HepG2 (cell line): ENCODE results near the gene C16orf78. TPM values are rescaled to one million over a fixed set of nuclear protein-coding genes. Genes with fewer than 3 reads are reported as not detected.

Experiments
- ATAC-seq: fragments of 200-7000 bp; cut with Tn5 transposase; 3 replicates; pipeline ENCODE4 v1.9.1; 2020; ENCODE audit warnings: mild to moderate bottlenecking, moderate library complexity
- BruUV-seq: library from RNA; stranded (reverse); fragments of 400-500 nt; replicated peaks from 2 replicates; lab custom pipeline; 2021; lab: Mats Ljungman, UMichigan
- CTCF ChIA-PET: fragments of 300-600 bp; formaldehyde crosslinking; extraction: SDS; loops from one replicate; lab custom pipeline; 2021; ENCODE audit warnings: low total read pairs, inconsistent platforms, low intra/inter-chr PET ratio; lab: Yijun Ruan, JAX
- POLR2A ChIA-PET: fragments of 350-600 bp; sonication (Branson Sonifier 250); formaldehyde crosslinking; loops from one replicate; lab custom pipeline; 2020; ENCODE audit warnings: antibody characterized with exemption, inconsistent platforms; lab: Yijun Ruan, JAX
- DNase-seq: peaks from one replicate; pipeline ENCODE4 v3.0.0-alpha.2; 2015; ENCODE audit warnings: low spot score
- FAIRE-seq: peaks from 3 replicates; lab custom pipeline; 2011; peaks lifted over from hg19 to GRCh38; lab: Jason Lieb, UNC
- H2AFZ ChIP-seq: one replicate; pipeline ENCODE4 v1.6.1; 2011; ENCODE audit warnings: low read length, inconsistent platforms
- H3K27ac ChIP-seq: fragments of 300-600 bp; 3 replicates; pipeline ENCODE4 v1.8.0; 2011; ENCODE audit warnings: mixed run types, mild to moderate bottlenecking, mixed read lengths, low read length, inconsistent platforms; ENCODE audit not compliant: insufficient read depth; ENCODE audit errors: extremely low read length
- H3K27me3 ChIP-seq, 2 experiments: fragments of 200-600 bp in 1 of 2; 2 replicates in 1 of 2; 3 replicates in 1 of 2; pipeline versions ENCODE4 v1.6.0 to v1.8.0; 2011; ENCODE audit warnings: low read length in 2 of 2, mild to moderate bottlenecking in 2 of 2, moderate library complexity in 2 of 2, inconsistent platforms in 1 of 2; ENCODE audit not compliant: insufficient read depth in 2 of 2, control insufficient read depth in 1 of 2
- H3K36me3 ChIP-seq, 2 experiments: fragments of 200-600 bp in 1 of 2; replicated peaks in 1 of 2; 2 replicates in 1 of 2; 3 replicates in 1 of 2; pipeline versions ENCODE4 v1.5.1 to v1.8.0; 2011; ENCODE audit warnings: low read length in 2 of 2, inconsistent platforms in 1 of 2; ENCODE audit not compliant: insufficient read depth in 2 of 2, control insufficient read depth in 1 of 2
- H3K4me1 ChIP-seq: 2 replicates; pipeline ENCODE4 v1.5.1; 2012; ENCODE audit warnings: low read length, inconsistent platforms; ENCODE audit not compliant: insufficient read depth
- H3K4me2 ChIP-seq: 2 replicates; pipeline ENCODE4 v1.6.0; 2011; ENCODE audit warnings: low read depth, low read length, inconsistent platforms
- H3K4me3 ChIP-seq, 3 experiments: fragments of 200-600 bp in 1 of 3; sonication (generic), shearing (Covaris generic) in 1 of 3; replicated peaks in 1 of 3; 2 replicates each; pipeline ENCODE4 v1.5.1; 2011 to 2016; ENCODE audit warnings: low read length in 3 of 3, inconsistent platforms in 2 of 3, low read depth in 2 of 3, mild to moderate bottlenecking in 2 of 3, control low read depth in 1 of 3, mixed read lengths in 1 of 3; ENCODE audit not compliant: insufficient read depth in 1 of 3
- H3K79me2 ChIP-seq: one replicate; pipeline ENCODE4 v1.6.1; 2011; ENCODE audit warnings: low read length, inconsistent platforms; ENCODE audit not compliant: insufficient read depth
- H3K9ac ChIP-seq: 2 replicates; pipeline ENCODE4 v1.6.0; 2011; ENCODE audit warnings: mild to moderate bottlenecking, low read depth, low read length, inconsistent platforms; ENCODE audit not compliant: insufficient read depth
- H3K9me3 ChIP-seq: 2 replicates; pipeline ENCODE4 v1.5.1; 2012; ENCODE audit warnings: mild to moderate bottlenecking, low read length
- H4K20me1 ChIP-seq: 2 replicates; pipeline ENCODE4 v1.6.0; 2011; ENCODE audit warnings: inconsistent platforms, mild to moderate bottlenecking, low read length, moderate library complexity; ENCODE audit not compliant: insufficient read depth
- EED ChIP-seq: sonication (generic); formaldehyde crosslinking; IDR thresholded peaks from 2 replicates; pipeline ENCODE4 v1.5.0; 2020; ENCODE audit warnings: mild to moderate bottlenecking, missing genetic modification reagents
- HNRNPLL ChIP-seq: fragments of 200-400 bp; formaldehyde crosslinking; IDR thresholded peaks from 2 replicates; pipeline ENCODE4 v1.6.1; 2017; ENCODE audit warnings: mild to moderate bottlenecking, low read depth, low read length; ENCODE audit not compliant: poor library complexity, severe bottlenecking
- IRF2 ChIP-seq: IDR thresholded peaks from 2 replicates; pipeline ENCODE4 v1.6.1; 2018; ENCODE audit warnings: missing genetic modification reagents, missing compliant biosample characterization
- NFE2L1 ChIP-seq: sonication (generic); formaldehyde crosslinking; IDR thresholded peaks from 2 replicates; pipeline ENCODE4 v1.4.0; 2020; ENCODE audit warnings: missing genetic modification reagents, mild to moderate bottlenecking, borderline replicate concordance
- PBX3 ChIP-seq: sonication (generic); formaldehyde crosslinking; IDR thresholded peaks from 2 replicates; pipeline ENCODE4 v1.8.1; 2023; ENCODE audit warnings: missing genetic modification reagents, inconsistent platforms, borderline replicate concordance
- SMARCC2 ChIP-seq: fragments of 450-650 bp; IDR thresholded peaks from 2 replicates; pipeline ENCODE4 v1.6.1; 2017; ENCODE audit warnings: antibody characterized with exemption, mild to moderate bottlenecking
- SRSF9 ChIP-seq: fragments of 200-400 bp; formaldehyde crosslinking; IDR thresholded peaks from 2 replicates; pipeline ENCODE4 v1.6.1; 2018; ENCODE audit warnings: borderline replicate concordance, mild to moderate bottlenecking, low read depth, low read length; ENCODE audit not compliant: insufficient read depth, poor library complexity, severe bottlenecking
- TRAFD1 ChIP-seq: sonication (generic); formaldehyde crosslinking; IDR thresholded peaks from 2 replicates; pipeline ENCODE4 v1.5.1; 2020; ENCODE audit warnings: missing genetic modification reagents, mild to moderate bottlenecking, borderline replicate concordance
- ZKSCAN8 ChIP-seq: IDR thresholded peaks from 2 replicates; pipeline ENCODE4 v1.6.1; 2016; ENCODE audit warnings: borderline replicate concordance, missing genetic modification reagents, missing compliant biosample characterization
- ZNF138 ChIP-seq: sonication (generic); formaldehyde crosslinking; IDR thresholded peaks from 2 replicates; pipeline ENCODE4 v1.5.0; 2020; ENCODE audit warnings: mild to moderate bottlenecking, low read depth, missing genetic modification reagents
- ZNF432 ChIP-seq: sonication (generic); formaldehyde crosslinking; IDR thresholded peaks from 2 replicates; pipeline ENCODE4 v1.5.0; 2020; ENCODE audit warnings: missing genetic modification reagents, mild to moderate bottlenecking, borderline replicate concordance
- WGBS: methylation state at CpG from one replicate; pipeline ENCODE4 v1.1.6; 2017; ENCODE audit warnings: low lambda C conversion rate; 5-methylcytosine and 5-hydroxymethylcytosine counted together
- in situ Hi-C: cut with HindIII; loops from 2 replicates; pipeline ENCODE4 v1.10.0; 2017; ENCODE audit warnings: low pct_unique_long_range_greater_than_20kb; ENCODE audit not compliant: extremely low pct_ligation_motif_present
- intact Hi-C: fragments of 100-400 bp; cut with micrococcal nuclease; formaldehyde crosslinking; loops from one replicate; pipeline ENCODE4 v1.10.0; 2022; ENCODE audit not compliant: unreplicated experiment
- polyA plus RNA-seq, 8 experiments: library from polyadenylated mRNA; depleted of rRNA in 3 of 8; stranded (reverse) in 7 of 8; unstranded in 1 of 8; fragments of >200 nt; fragmentation: Illumina TruSeq in 4 of 8; extraction: Trizol in 4 of 8; gene quantifications; 2 replicates each; pipeline versions ENCODE4 v1.2.1 to v1.2.3, GENCODE V29; 2011 to 2016; ENCODE audit warnings: low read depth in 4 of 8, missing spikeins in 1 of 8, mixed read lengths in 1 of 8; ENCODE audit not compliant: insufficient read depth in 1 of 8
- total RNA-seq, 5 experiments: library from RNA; depleted of rRNA; stranded (reverse); fragments of >200 nt; fragmentation: Illumina TruSeq; extraction: Trizol; gene quantifications; 2 replicates each; pipeline ENCODE4 v1.2.3, GENCODE V29; 2016; ENCODE audit warnings: low read depth in 1 of 5

C16orf78 gene
- total and polyA plus RNA-seq, 2 of the 13 experiments (the other 11 are each of a cell fraction or from before 2014, with no cell fraction given), result not detected

- in situ Hi-C loops, result no loop called here
- H3K4me3 ChIP-seq, result no peak overlapping the region
- no peak for ATAC-seq
- CTCF ChIA-PET, result no interaction called here
- WGBS, result 37% methylated on average over 7 of the region's 11 CpGs
- H3K27me3 ChIP-seq, result peaks cover 2 to 22% of the 10 kb centered on the region in 2 experiments; a peak in 2 of 5 replicates
- no peak for DNase-seq
- BruUV-seq, result no TSS peak
- POLR2A ChIA-PET, result no interaction called here
- no peak overlapping the region for H3K4me2 ChIP-seq
- intact Hi-C loops, result no loop called here
- no peak for TF ChIP-seq IRF2 (CRISPR knock-in tag)
- TF ChIP-seq ZNF138 (CRISPR knock-in tag), result no peak
- TF ChIP-seq, all 625 proteins: peak for 0
- Histone ChIP-seq H3K79me2 (no peaks in the 10 kb centered on the region), H3K36me3 (no peaks in the 10 kb centered on the region), H3K27ac (no peak overlapping the region), H4K20me1 (no peaks in the 10 kb centered on the region), H3K9me3 (peaks cover 10% of the 10 kb centered on the region; the same call in 1 of the 2 replicates), H3K9ac (no peak overlapping the region), H2AFZ (no peak overlapping the region), H3K4me1 (no peaks in the 10 kb centered on the region)
- FAIRE-seq, result no peak
These were observed 58.1 kb downstream of the C16orf78 start for GRCh38 chr16:49431591-49432290.

- H3K79me2 ChIP-seq, result no peaks in the 10 kb centered on the region
- ChIA-PET POLR2A (no interaction called here), CTCF (no interaction called here)
- DNase-seq (no peak), ATAC-seq (no peak), FAIRE-seq (no peak)
- 41% methylated on average over 6 of the region's 6 CpGs for WGBS
- no peaks in the 10 kb centered on the region for H4K20me1 ChIP-seq
- no peak overlapping the region for H3K9ac ChIP-seq
- H3K9me3 ChIP-seq, result no peaks in the 10 kb centered on the region
- peaks cover 2 to 37% of the 10 kb centered on the region in 2 experiments; a peak in 2 of 5 replicates for H3K27me3 ChIP-seq
- H3K4me2 ChIP-seq, result no peak overlapping the region
- no peaks in the 10 kb centered on the region for H3K36me3 ChIP-seq
- no peak overlapping the region for H2AFZ ChIP-seq
- H3K4me3 ChIP-seq, result no peak overlapping the region
- BruUV-seq, result no TSS peak
- no peak for TF ChIP-seq PBX3
- no peak for TF ChIP-seq SMARCC2
- TF ChIP-seq EED (CRISPR knock-in tag), result no peak
- TF ChIP-seq ZKSCAN8, result no peak
- TF ChIP-seq ZNF432, result no peak
- TF ChIP-seq TRAFD1 (CRISPR knock-in tag), result no peak
- no peak for TF ChIP-seq NFE2L1 (CRISPR knock-in tag)
- TF ChIP-seq SRSF9, result no peak
- no peak for TF ChIP-seq HNRNPLL
- no peak overlapping the region for H3K27ac ChIP-seq
- H3K4me1 ChIP-seq, result no peaks in the 10 kb centered on the region
- intact Hi-C loops (no loop called here), in situ Hi-C loops (no loop called here)
These were observed 61.1 kb downstream of the C16orf78 start for GRCh38 chr16:49434733-49435132.
